Measurements from ENCODE around the gene GLDN. TPM values are rescaled to one million over a fixed set of nuclear protein-coding genes. Genes with fewer than 3 reads are reported as not detected.

GLDN gene
- polyA plus RNA-seq, 1 donor from 2014 or later = 0.58 TPM

- H3K9me3 ChIP-seq (ENCODE audit: low read length) = no peaks in the 10 kb centered on the region
- no peaks in the 10 kb centered on the region for H3K9me2 ChIP-seq (ENCODE audit: insufficient read depth, low read length)
- H3K4me3 ChIP-seq (ENCODE audit: low read length) = no peak overlapping the region
- H4K20me1 ChIP-seq (ENCODE audit: insufficient read depth) = no peaks in the 10 kb centered on the region
- H3K4me2 ChIP-seq (ENCODE audit: low read length) = no peak overlapping the region
- H3K79me2 ChIP-seq (replicated peaks; ENCODE audit: insufficient read depth, low read length) = no peaks in the 10 kb centered on the region
- H3K27me3 ChIP-seq (ENCODE audit: insufficient read depth, low read depth, low read length) = no peaks in the 10 kb centered on the region
- H3K9ac ChIP-seq (ENCODE audit: low read length) = no peak overlapping the region
- no peaks in the 10 kb centered on the region for H3F3A ChIP-seq (ENCODE audit: insufficient read depth, low read length, poor library complexity, severe bottlenecking)
- H2AFZ ChIP-seq (ENCODE audit: low read depth, low read length) = no peak overlapping the region
- no peaks in the 10 kb centered on the region for H3K36me3 ChIP-seq (ENCODE audit: insufficient read depth, low read length)
- no peak overlapping the region for H3K27ac ChIP-seq (ENCODE audit: low read length)
- TF ChIP-seq EP300 (conservative IDR thresholded peaks at IDR 0.05; ENCODE audit: poor library complexity, severe bottlenecking) = no peak
- TF ChIP-seq TAF1 (IDR thresholded peaks at IDR 0.05; ENCODE audit: low read depth) = no peak
- TF ChIP-seq CTCF (IDR thresholded peaks at IDR 0.05; ENCODE audit: poor library complexity, severe bottlenecking) = no peak
- TF ChIP-seq EZH2 (IDR thresholded peaks at IDR 0.05; ENCODE audit: borderline replicate concordance, insufficient read depth, low read length, poor library complexity, severe bottlenecking) = no peak
- TF ChIP-seq POLR2AphosphoS5 (IDR thresholded peaks at IDR 0.05) = no peak
- TF ChIP-seq REST (IDR thresholded peaks at IDR 0.05; ENCODE audit: borderline replicate concordance) = no peak
- no peak for TF ChIP-seq SMC3 (conservative IDR thresholded peaks at IDR 0.05; ENCODE audit: poor library complexity)
- no peak for TF ChIP-seq MXI1 (conservative IDR thresholded peaks at IDR 0.05; ENCODE audit: poor library complexity, severe bottlenecking)
These were observed 45.0 kb downstream of the GLDN start for GRCh38 chr15:51386486-51386885.

- TF ChIP-seq REST (IDR thresholded peaks at IDR 0.05; ENCODE audit: borderline replicate concordance) = no peak
- no peak for TF ChIP-seq POLR2AphosphoS5 (IDR thresholded peaks at IDR 0.05)
- no peak for TF ChIP-seq EP300 (conservative IDR thresholded peaks at IDR 0.05; ENCODE audit: poor library complexity, severe bottlenecking)
- no peak for TF ChIP-seq SMC3 (conservative IDR thresholded peaks at IDR 0.05; ENCODE audit: poor library complexity)
- no peak for TF ChIP-seq RAD21 (conservative IDR thresholded peaks at IDR 0.05)
- no peak for TF ChIP-seq TAF1 (IDR thresholded peaks at IDR 0.05; ENCODE audit: low read depth)
- Histone ChIP-seq H3K9me2 (ENCODE audit: insufficient read depth, low read length) (no peaks in the 10 kb centered on the region), H3K36me3 (ENCODE audit: insufficient read depth, low read length) (no peaks in the 10 kb centered on the region), H3K9ac (ENCODE audit: low read length) (no peak overlapping the region), H3K9me3 (ENCODE audit: low read length) (no peaks in the 10 kb centered on the region), H3K27me3 (ENCODE audit: insufficient read depth, low read depth, low read length) (no peaks in the 10 kb centered on the region), H2AFZ (ENCODE audit: low read depth, low read length) (no peak overlapping the region), H3K4me3 (ENCODE audit: low read length) (no peak overlapping the region), H3F3A (ENCODE audit: insufficient read depth, low read length, poor library complexity, severe bottlenecking) (no peaks in the 10 kb centered on the region), H3K27ac (ENCODE audit: low read length) (no peak overlapping the region), H3K4me2 (ENCODE audit: low read length) (no peak overlapping the region), H4K20me1 (ENCODE audit: insufficient read depth) (no peaks in the 10 kb centered on the region), H3K79me2 (replicated peaks; ENCODE audit: insufficient read depth, low read length) (no peaks in the 10 kb centered on the region)
These were observed 45.7 kb downstream of the GLDN start for GRCh38 chr15:51386960-51387698.

All from neural cell (in vitro differentiated cells).